ENCODE results near the gene BSND.
"Not testable (repeated sequence)": the region's sequence is repeated elsewhere in the genome, so short reads cannot be mapped to it uniquely, and the experiment has no call there.

The BSND gene

DNA sequence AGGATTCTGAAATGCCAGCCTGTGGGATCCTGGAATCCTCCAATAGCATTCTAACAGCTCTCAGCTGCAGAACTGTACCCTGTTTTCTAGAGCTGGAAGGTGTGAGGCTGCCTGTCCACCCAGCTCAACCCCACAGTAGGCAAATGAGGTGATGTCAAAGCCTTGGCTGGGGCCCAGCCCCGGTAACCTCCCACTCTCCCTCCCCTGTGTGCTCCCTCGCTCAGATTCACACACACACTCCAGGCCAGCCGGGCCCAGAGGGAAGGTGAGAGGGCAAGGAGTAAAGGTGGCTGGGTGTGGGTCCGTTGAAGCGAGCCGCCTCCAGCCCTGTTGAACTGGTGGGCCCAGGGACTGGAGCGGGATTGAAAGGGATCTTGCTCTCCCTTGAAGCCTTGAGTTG, at the start of gene BSND:
TSS of gene BSND (plus strand) at position 257 of the 400 bp plus-strand sequence. CDS start 254 bp downstream, outside the sequence.
- no peak for DNase-seq

DNA sequence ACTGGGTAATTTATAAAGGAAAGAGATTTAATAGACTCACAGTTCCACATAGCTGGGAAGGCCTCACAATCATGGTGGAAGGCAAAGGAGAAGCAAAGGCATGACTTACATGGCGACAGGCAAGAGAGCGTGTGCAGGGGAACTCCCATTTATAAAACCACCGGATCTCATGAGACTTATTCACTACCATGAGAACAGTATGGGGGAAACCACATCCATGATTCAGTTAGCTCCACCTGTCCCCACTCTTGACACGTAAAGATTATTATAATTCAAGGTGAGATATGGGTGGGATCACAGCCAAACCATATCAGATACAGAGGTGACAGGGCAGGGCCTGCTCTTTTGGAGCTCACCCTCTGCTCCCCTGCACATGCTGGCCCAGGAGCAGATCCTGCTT, 49.7 kb upstream of the BSND start:
- DNase-seq = no peak

DNA sequence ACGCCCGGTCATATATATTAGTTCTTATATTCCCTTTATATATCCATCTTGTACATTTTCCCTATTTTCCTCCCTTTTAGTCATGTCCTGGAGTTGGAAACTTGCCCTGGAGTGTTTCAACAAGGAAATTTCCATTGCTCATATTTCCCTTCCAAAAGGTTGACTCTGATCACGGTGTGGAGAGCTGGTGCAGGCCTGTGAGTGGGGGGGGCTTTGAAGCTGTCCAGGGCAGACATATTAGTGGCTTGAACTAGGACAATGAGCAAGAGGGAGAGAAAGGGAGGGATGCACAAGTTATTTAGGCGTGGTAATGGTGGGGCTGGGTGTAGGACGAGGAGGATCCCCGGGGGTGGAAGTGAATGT, 48.7 kb upstream of the BSND start:
- DNase-seq = no peak

DNA sequence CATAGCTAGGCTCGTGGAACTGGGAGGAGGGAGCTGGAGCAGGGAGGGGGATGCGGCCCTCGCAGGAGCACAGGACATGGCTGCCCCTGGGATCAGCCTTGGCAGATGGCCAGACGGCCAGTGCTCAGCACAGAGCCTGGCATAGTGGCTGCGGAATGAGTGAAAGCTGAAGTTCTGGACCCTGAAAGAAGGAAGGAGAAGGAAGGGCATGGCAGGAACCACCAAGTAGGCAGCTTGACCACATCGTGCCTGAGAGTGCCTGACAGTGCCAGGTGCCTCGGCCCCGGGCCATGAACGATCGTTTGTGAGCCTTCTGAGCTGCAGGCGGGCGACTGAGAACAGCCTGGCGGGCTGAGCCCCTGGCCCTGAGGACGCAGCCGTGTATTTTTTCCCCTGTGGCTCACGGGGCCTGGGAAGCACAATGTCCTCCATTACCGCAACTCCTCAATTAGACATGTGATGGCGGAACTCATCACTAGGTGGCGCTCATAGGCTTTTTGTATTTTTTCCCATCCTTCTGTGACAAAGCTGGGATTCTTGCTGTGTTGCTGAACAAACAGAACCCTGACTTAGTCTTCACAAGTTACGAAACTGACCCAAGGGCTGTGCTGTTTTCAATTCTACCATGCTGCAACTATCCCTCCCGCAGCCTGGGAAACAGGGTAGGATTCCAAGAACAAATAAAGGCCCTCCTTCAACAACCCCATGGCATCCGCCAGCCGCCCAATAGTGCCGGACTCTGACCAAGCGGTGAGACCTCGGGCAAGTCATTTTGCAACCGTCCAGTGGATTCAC, 48.2 kb upstream of the BSND start:
- DNase-seq = peak; percentile 61 to 62

DNA sequence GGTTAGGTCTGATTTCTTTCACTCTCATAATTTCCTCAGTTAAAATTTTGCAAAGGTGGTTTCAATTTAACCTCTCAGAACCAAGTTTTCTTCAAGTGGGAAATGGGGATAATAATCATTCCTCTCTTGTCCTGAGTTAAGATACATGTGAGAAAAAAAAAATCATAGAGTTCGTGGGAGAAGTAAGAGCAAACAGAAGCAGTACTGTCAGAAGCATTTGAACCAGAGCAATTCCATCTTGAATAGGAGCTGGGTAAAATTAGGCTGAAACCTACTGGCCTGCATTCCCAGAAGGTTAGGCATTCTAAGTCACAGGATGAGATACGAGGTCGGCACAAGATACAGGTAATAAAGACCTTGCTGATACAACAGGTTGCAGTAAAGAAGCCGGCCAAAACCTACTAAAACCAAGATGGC, 46.9 kb upstream of the BSND start:
- no peak for DNase-seq

DNA sequence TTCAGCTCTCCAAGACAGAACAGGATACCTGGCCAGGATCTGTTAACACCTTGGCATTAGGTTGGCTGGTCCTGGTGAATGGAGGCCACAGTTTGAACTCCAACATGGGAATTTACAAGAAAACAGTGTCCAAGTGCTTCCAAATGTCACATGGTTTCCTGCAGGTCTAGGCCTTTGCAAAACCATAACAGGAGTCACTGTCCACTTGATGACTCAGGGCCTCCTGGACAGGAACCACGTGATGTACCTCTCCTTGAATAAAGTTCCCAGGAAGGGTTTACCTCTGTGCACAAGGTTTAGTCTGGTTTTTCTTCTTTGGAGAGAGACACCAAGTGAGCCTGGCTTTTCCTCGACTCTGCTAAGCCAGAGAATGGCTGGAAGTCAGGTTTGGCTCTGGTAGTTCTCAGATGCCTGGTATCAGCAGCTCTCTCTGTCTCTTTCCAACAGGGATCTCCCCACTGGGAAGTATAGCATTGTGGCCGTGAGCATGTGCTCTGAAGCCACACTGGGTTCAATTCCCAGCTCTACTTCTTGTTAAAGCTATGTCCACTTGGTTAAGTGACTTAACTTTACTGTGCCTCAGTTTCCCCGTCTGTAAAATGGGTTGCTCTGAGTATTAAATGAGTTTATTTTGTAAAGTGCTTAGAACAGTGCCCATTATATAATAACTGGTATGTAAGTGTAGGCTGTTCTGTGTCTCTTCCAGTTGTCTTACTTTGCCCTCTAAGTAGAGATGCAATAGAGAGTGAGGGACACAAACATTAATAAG, 45.6 kb upstream of the BSND start:
- no peak for DNase-seq

DNA sequence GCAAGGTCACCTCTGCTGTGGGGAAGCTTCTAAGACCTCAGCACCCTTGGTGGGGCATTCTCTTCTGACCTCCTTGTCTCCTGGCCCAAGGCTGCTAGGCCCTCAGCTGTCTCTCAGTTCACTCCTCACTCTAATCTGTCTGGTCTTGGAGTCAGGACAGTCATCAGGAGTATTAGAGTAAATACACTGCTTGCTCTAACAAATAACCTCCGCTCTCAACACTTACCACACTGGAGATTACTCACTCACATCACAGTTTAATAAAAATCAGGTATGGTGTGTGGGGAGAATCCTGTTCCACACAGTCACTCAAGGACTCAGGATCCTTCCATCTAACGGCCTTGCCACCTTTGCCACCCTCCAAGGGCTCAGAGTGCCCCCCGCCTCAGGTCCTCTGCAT, 44.9 kb upstream of the BSND start:
- no peak for DNase-seq

DNA sequence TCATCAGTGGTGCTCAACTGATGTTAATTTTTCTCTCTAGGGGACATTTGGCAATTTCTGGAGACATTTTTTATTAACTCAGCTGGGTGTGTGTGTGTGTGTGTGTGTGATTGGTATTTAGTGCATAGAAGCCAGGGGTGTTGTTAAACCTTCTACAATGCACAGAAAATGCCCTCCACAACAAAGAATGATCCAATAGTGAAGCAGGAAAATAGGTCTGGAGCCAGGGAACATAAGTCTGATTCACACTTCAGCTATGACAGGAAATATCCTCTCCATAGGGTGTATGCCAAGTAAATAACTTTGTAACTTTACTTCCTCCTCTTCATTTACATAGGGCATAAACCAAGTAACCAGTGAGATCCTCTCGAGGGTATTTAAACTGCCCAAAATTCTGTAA, 43.4 kb upstream of the BSND start:
- DNase-seq = no peak

DNA sequence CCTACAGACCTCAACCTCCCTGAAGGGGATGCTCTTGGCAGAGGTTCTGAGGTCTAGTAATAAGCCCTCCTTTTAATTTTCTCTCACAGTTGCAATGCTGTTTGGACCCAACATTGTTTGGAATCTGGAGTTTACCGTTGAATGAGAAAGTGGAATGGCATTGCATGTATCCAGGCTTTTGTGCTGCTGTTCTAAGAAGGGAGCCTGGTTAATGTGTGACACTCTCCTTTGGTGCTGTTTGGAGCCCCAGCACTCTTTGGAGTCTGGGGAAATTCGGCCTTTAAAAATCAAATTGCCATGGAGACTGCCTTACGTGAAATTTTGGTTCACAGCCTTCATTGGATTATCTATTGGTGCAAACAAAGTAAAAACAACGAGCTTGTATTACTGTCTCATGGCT, 42.0 kb upstream of the BSND start:
- no peak for DNase-seq

DNA sequence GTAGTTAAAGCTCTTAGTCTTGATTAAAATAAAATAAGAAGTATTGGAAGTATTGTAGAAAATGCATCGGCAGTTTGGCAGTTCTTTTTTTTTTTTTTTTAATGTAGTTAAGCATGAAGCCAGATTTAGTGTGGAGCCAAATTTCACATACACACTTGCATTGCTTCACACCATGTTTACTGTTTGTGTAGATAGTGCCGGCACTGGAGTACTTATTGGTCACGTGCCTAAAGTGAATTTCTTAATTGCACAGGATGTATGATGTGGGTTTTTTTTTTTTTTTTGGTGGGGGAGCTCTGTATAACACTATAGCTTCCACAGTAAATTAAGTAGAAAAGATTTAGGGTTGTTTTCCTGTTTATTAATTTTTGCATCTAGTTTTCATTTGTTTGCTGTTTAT, 39.5 kb upstream of the BSND start:
- DNase-seq = no peak

DNA sequence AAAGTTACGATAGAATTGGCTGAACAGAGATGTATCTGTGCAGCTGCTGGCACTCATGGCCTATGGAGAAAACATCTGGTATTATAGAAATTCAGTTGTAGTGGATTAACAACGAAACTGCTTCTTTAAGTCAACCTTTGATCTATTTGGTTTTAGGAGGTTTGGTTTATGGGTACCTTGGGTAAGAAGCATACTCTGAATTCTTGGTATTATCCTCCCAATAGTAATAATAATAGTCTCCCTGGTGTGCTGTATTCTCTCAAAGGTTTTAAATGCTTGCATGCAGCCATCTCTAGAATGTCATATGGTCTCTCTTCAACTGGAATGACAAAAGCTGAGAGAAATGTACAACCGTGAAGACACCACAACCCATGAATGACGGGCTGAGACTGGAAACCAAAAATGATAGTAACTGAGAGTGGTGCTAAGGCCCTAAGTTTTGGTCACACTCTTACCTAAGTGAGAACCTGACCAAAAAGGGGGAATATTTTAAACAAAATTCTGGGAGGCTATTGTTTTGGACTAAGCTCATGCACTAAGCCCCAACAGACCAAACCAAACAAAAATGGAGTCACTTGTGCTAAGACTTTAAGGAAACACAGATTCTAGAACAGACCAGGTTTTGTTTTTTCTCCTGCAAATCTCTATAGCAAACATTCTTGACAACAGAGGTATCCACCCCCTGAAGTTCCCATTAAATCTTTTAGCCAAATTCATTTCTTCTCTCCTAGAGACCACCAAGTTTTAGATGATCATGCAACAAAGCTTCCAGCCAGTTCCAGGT, 35.9 kb upstream of the BSND start:
- DNase-seq = no peak

DNA sequence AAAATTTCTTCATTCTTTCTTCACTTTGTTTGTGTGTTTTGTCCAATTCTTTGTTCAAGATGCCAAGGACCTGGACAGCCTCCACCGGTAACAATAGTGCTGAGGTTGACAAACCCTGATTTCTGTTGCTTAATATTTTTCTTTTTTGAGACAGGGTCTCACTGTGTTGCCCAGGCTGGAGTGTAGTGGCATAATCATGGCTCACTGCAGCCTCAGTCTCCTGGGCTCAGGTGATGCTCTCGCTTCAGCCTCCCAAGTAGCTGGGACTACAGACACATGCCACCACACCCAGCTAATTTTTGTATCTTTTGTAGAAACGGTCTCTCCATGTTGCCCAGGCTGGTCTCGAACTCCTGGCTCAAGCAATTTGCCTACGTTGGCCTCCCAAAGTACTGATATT, 34.9 kb upstream of the BSND start:
- not testable (repeated sequence) for DNase-seq

DNA sequence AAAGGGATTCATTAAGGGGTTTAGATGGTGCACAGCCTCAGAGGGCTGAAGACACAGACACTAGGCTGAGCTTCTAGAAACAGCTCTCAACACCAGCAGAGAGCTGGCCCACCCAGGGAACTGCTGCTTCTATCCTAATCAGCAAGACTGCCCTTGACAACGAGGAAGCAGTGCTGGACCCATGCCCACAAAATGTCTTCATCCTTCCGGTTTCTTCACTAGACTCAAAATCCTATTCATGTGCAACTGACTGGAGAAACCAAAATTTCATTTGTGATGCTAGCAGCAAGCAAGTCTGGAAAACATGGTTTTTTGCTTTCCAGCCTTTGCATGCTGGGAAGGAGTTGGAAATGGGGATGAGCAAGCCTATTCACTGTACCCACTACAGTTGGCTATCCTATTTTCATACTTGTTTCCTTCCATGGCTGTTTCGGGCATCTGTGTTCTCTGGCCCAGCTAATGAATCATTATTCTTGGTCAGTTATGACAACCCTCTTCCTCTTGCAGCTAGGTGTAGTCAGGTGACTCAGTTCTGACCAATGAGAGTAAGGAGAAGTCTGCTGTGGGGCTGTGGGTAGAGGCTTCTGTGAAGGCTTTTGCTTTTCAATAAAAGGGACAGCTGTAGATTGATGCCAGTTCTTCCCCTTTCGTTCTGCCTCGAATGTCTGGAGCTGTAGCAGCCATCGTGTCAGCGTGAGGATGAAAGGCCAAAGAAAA, 33.0 kb upstream of the BSND start:
- DNase-seq = no peak

DNA sequence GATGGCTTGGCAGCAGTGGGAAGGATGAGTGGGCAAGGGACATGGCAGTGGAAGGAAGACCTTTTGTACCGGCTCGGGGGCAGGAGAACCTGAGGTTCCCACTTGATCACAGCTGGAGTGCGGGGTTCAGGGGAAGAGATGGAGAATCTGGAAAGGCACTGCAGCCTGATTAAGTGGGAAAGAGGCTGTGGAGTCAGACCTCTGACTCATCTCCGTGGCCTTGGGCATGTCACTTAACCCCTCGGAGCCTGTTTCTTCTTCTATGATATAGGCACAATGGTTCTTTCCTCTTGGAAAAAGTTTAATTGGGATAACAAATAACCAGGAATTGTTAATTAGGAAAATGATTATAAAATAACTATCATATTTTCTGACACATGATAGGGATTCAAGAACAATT, 31.4 kb upstream of the BSND start:
- no peak for DNase-seq

DNA sequence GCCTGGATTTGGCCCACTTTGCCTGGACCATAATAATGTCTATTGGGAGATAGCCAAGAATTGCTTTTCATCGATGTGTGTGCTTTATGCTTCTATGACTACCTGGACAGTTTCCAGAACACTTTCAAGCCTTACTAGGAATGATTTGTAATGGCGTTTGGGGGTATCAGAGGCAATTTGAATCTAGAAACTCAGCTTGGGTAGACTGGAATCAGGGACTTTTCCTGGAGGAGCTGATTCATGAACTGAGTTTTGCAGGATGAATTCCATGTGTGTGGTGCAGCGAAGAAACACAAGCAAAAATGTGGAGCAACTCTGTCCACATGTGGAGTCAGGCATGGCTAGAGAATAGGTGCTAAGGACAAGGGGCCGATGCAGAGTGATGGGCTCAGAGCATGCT, 30.2 kb upstream of the BSND start:
- DNase-seq = no peak

DNA sequence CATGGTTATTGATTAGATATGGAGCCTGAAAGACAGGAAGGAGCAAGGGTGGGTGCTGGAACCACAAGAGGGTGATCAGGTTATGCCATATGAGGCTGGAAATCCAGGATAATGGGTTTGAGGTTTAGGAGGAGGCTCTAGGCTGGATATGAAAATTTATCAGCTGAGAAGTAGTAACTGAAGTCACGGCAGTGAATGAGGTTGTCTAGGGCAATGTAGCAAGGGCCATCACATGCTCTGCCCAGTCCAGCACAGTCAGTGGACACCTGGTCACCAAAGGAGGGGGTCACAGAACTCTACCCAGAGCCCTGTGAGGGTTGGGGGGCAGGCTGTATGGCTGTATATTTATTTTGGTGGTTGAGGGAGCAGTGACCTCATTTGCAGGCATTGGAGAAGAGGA, 28.9 kb upstream of the BSND start:
- no peak for DNase-seq

DNA sequence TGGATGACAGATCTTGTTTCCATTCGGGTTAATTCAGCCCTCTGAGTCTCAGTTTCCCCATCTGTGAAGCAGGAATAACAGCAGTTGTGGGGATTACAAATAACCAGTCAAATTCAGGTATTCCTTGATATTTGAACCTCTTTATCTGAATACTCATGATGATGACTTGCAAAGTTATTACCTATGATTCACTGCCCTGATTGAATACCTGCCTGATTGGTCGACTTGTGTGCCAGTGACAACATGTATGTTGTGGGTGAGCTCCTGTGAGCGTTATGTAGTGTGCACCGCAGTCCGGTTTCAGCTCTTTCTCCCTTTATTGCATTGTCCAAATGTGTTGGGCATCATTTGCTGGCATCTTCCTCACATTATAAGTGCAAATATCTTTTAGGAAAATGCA, 27.8 kb upstream of the BSND start:
- DNase-seq = no peak

DNA sequence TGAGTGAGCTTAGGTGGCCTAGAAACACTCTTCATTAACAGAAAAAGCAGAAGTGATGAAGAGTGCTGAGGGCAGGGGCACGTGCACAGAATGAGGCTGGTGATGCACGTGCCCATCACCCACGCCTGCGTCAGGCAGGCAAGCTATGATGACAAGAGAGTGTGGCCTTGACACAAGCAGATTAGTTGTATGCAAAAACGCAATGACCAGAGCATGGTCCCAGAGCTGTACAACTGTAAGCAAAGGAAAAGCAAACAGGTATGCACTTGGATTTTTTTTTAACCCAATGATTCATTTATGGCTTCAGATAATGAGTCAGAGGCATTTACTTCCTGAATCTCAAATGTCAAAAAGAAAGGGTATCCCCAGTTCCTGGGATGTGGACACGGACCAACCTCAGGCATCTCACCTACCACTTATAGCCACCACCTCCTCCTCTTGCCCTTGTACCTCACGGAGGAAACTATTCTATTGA, 27.4 kb upstream of the BSND start:
- no peak for DNase-seq

DNA sequence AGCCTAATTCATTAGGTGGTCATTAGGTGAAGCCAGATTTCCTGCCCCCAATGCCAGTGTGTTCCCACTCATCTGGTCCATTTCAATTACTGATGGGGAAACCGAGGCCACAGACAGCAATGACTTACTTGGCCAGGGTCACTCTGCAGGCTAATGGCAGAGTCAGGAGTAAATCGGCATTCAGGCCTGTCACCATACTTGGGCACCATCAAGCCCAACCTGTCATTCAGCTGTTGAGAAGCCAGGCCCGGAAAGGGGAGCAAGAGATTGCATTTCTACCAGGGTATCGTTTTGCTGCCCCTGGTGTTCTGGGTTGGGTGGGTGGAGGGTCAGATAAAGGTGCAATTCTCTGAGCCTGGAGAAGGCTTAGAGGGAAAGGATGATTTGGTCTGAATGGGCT, 26.3 kb upstream of the BSND start:
- DNase-seq = no peak

DNA sequence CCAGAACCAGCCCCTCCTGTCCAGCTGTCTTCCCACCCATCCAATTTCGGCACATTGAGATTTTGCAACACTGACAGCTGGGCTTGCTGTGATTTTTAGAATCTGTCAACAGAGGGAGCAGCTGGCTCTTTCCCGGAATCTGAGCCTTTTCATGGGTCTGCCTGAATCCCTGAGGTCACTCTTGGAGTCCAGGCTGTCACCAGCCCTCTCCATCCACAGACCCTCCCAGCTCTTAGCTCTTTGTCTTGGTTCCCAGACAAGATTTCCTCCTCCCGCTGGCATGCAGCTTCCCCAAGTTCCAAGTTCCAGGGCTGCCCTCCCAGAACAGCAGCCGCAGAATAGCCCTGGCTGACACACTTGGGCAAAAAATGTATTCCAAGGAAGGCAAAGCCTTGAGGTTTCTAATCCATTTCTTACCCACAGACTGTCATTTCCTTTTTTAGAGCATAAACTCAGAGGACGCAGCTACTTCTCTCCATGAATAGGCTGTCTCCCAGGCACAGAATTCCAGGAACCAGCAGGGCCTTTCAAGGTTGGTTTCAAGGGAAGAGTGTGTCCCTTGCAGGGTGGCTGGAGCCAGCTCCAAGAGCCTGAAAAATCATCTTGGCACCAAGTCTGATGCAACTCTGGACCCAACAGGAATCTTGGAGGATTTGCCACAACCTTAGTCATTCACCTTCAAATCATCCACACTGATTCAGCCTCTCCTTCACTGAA, 25.4 kb upstream of the BSND start:
- DNase-seq = no peak

DNA sequence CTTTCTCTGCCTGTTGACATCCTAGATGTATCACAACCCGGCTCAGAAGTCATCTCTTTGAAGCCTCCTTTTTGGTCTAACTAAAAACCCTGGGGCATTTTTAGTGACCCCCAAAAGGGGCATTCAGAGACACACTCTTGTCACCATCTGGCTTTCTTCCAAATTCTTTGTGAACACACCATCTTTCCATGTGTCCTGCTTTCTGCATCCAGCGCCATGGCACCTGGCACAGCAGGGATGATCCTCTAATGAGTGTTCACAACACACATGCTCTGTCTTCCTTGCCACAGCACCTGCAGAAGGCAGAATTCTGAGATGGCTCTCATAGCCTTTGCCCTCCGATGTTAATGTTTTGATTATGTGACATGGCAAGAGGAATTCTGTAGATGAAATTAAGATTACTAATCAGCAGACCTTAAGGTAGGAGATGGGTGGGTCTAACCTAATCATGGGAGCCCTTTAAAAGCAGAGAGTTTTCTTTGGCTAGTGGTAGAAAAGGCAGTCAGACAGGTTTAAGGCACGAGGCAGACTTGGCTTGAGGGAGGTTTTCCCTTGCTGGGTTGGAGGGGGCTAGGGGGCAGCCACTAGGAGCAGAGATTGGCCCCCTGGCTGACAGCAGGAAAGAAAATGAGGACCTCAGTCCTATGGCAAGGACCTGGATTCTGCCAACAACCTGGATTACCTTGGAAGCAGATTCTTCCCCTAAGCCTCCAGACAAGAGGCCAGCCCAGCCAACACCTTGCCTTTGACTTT, 23.2 kb upstream of the BSND start:
- DNase-seq = no peak

DNA sequence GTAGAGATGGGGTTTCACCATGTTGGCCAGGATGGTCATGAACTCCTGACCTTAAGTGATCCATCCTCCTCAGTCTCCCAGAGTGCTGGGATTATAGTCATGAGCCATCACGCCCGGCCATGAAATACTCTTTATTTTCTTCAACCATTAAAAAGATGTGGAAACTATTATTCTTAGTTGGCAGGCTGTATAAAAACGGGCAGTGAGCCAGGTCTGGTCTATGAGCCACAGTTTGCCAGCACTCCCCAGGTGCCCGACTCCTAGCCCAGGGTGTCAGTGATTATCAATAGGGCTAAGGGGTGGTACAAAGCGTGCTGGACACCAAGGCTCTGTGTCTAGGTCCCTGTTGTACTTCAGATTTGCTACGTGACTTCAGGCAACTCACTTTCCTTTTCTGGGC, 22.0 kb upstream of the BSND start:
- DNase-seq = no peak
